GM04503 (cell line): ENCODE measurements around the gene NR2F1-AS1.
"Not testable (repeated sequence)": the region's sequence is repeated elsewhere in the genome, so short reads cannot be mapped to it uniquely, and the experiment has no call there.

Experiments
- DNase-seq: peaks from one replicate; pipeline ENCODE4 v3.0.0-alpha.2; 2012; ENCODE audit warnings: low read depth

NR2F1-AS1 gene

DNA sequence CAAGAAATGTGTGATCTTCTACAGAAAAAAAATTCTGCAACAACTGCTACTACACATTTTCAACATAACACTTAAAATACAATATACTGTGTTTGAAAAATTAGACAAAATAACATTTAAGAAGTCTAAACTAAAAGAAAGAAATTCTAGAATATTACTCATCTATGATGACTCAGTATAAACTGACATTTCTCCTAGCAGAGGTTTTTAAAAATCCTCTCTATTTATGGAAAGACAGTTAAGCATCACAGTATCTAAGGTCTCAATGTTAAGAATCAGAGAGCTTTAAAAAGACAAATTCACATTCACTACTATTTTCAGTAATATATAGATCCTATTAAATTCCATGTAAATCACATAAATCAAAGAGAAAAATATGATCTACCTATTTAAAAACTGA lies 61.3 kb downstream of the NR2F1-AS1 start:
- DNase-seq = no peak

DNA sequence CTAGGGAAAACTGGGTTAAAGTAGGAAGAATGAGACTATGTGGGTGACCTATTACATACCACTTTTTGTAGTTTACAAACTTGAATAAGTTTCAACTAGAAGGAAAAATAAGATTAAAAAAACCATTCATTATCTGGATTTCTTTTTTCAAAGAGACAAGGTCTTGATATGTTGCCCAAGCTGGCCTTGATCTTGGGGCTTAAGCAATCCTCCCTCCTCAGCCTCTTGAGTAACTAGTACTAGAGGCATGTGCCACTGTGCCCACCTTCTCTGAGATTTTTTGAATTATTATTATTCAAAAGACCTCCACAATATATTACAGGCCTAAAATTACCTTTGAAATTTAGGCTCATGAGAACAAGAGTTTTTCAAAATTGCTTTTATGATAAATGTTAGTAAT lies 63.2 kb downstream of the NR2F1-AS1 start:
- DNase-seq = no peak

DNA sequence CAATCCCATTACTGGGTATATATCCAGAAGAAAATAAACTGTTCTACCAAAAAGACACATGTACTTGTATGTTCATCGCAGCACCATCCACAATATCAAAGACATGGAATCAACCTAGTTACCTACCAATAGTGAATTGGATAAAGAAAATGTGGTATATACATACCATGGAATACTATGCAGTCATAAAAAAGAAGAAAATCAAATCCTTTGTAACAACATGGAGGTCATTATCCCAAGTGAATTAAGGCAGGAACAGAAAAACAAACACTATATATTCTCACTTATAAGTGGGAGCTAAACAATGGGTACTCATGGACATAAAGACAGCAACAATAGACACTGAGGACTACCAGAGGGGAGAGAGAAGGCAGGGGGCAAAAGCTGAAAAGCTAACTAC lies 67.7 kb downstream of the NR2F1-AS1 start:
- no peak for DNase-seq

DNA sequence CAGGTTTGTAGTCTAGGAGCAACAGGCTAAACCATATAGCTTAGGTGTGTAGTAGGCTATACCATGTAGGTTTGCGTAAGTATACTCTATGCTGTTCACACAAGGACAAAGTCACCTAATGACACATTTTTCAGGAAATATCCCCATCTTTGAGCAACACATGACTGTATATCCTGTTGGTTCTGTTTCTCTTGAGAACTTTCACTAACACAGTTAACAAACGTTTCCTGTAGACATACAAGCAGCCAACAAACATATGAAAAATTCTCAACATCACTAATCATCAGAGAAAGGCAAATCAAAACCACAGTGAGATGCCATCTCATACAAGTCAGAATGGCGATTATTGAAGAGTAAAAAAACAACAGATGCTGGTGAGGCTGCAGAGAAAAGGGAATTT lies 68.2 kb downstream of the NR2F1-AS1 start:
- peak; percentile 88 for DNase-seq

DNA sequence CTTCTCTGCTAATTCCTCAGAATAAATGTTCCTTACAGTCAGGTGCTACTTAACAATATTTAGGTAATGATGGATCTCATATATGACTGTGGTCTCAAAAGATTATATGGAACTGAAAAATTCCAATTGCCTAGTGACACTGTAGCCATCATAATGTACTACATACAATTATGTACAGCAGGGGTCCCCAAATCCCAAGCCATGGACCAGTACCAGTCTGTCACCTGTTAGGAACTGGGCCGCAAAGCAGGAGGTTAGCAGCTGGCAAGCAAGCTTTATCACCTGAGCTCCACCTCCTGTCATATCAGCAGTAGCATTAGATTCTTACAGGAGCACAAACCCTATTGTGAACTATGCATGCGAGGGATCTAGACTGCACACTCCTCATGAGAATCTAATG lies 69.6 kb downstream of the NR2F1-AS1 start:
- DNase-seq = no peak

DNA sequence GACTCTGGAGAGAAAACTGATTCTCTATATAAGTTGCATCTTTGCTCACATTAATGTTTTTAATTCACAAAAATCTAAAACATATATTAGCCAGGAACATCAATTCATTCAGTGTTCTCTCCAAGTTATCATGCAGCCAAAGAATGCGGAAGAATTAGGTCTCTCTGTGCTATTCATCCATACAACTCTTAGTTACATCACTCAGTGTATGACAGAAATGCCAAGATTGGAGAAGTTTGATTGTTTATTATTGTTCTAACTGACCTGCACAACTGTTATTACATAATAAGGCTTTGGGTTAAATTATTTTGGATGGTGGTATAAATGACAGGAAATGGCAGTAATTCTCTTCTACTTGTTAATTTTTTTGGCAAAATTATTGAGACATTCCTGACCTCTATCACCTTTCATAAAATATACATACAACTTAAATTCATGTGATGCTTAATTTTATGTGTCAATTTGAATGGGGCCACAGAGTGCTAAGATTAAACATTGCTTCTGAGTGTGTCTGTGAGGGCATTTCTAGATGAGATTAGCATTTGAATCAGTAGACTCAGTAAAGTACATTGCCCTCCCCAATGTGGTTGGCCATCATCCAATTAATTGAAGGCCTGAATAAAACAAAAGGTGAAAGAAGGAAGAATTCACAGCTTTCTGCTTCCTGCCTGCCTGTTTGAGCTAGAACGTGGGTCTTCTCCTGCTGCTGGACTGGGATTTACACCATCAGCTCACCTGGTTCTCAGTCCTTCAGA lies 70.2 kb downstream of the NR2F1-AS1 start:
- DNase-seq = no peak

DNA sequence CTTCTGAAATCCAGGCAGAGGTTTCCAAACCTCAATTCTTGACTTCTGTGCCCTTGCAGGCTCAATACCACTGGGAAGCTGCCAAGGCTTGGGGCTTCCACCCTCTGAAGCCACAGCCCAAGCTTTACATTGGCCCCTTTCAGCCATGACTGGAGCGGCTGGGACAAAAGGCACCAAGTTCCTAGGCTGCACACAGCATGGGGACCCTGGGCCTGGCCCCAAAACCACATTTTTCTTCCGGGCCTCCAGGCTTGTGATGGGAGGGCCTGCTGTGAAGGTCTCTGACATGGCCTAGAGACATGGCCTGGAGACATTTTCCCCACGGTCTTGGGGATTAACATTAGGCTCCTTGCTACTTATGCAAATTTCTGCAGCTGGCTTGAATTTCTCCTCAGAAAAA lies 75.5 kb downstream of the NR2F1-AS1 start:
- DNase-seq = not testable (repeated sequence)

DNA sequence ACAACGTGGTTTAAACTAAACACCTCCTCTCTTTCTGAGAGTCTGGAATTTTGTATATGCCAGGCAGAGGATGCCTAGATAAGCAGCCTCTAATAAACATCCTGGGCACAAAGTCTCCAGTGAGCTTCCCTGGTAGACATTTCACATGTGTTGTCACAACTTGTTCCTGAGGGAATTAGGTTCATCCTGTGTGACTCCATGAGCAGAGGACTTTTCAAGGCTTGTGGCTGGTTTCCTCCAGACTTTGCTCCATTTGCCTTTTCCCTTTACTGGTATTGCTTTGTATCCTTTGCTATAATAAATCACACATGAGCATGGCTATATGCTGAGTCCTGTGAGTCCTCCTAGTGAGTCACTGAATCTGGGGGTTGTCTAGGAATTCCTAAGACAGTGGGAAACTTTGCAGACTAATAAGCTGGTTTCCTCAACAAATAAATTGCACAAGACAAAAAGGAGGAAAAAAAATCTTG lies 77.4 kb downstream of the NR2F1-AS1 start:
- DNase-seq = peak; percentile 91

DNA sequence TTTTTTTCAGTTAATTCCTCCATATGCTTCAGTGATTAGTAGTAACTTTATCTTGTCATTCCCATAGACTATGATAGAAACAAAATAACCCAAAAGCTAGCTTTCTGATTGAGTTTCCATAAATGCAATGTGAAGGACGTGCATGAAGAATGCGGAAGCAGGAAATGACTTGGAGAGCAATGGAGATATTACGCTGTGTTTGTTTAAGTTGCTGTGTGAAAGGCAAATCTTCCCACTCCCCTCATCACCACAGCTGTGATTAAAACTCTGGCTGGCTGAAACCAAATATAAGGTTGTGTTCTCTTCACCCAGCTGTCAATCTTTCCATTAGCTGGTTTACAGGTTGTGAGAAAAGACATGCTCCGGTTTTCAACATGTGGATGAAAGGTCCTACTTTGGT lies 83.9 kb downstream of the NR2F1-AS1 start:
- no peak for DNase-seq

DNA sequence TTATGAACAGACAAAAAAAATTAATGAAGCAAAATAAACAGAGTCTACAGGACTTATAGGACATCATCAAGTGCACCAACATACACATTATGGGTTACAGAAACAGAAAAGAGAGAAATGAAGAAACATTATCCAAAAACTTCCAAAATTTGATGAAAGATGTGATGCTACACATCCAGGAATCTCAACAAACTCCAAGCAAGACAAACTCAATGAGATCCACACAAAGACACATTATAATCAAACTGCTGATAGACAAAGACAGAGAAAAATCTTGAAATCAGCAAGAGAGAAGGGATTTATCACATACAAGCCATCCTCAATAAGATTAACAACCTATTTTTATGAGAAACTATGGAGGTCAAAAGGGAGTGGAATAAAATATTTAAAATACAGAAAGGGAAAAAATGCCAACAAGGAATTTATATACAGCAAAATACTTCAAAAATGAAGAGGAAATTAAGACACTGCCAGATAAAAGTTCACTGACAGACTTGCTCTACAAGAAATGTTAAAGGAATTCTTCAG lies 101.0 kb downstream of the NR2F1-AS1 start:
- DNase-seq = no peak

DNA sequence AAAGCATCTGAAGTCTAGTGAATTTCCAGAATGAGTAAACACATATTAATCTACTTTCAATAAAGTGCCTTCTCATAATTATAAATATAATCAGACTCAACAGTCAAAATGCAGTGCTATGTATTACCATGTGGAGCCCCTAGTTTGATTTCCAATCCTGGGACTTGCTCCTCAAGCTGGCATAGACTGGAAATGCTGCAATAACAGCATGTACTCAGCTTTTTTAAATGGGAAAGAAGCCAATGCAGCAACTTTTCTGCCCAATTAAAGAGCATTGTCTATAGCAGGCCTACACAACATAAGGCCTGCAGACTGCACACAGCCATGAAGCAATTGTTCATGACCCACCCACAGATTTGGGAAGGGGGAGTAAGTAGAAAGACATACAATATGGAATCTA lies 103.2 kb downstream of the NR2F1-AS1 start:
- DNase-seq = no peak

DNA sequence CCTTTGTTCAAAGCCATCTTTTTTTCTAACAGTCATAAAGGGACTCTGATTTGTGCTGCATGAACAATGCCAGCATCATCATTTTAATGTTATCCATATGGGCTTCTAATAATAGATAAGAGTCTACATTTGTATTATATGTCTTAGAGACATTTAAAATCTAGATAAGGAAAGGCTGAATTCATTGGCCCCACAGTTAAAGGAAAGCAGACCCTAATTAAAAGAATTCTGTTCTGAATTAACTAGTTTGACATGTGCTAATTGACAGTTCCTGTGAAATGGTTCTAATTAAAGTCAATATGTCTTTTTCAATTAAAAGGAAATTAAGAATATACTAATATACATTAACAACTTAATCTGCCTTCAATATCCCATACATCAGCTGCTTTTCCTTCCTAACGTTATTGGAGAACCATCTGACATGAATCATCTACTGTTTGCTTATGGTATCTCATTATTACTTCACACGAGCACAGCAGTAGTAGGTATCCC lies 104.7 kb downstream of the NR2F1-AS1 start:
- no peak for DNase-seq

DNA sequence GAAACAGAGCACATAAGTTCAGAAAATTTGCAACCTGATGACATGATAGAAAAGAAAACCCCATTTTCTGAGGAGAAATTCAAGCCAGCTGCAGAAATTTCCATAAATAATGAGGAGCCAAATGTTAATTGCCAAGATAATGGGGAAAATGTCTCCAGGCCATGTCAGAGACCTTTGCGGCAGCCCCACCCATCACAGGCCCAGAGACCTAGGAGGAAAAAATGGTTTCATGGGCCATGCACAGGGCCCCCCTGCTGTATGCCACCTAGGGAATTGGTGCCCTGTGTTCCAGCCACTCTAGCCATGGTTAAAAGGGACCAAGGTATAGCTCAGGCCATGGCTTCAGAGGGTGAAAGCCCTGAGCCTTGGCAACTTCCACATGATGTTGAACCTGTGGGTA lies 118.1 kb downstream of the NR2F1-AS1 start:
- DNase-seq = no peak

DNA sequence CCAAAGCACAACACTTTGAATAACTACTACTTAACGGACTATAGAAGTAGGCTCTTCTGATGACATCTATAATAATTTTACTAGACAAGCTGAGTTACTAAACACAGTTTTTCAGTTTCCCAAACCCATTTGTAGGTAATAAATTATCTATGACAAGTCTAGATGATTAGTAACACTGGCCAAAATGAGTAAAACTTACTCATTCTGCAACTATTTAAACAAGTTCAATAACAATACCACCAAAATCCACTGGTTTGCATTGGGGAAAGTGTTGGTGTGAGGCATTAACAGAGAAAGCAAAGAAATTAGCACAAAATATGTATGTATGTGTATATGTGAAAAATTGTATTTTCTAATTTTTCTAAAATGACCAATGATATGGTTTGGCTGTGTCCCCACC lies 119.3 kb downstream of the NR2F1-AS1 start:
- peak; percentile 33 for DNase-seq

DNA sequence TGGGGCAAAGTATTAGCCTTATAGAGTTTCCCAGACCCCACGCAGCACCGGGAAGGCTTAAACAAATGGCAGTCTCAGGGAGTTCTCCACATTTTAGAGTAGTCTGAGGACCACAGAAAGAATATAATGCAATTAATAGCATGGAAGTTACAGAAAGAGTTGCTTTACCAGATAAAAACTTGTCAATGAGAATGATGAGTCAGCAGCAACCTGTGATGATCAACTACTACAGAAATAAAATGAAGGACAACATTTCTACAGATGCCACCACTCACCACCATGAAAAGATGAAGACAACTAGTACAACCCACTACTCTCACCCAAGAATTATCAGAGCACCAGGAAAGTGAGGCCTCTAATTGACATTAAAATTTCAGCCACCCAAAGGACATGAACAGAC lies 120.7 kb downstream of the NR2F1-AS1 start:
- no peak for DNase-seq

DNA sequence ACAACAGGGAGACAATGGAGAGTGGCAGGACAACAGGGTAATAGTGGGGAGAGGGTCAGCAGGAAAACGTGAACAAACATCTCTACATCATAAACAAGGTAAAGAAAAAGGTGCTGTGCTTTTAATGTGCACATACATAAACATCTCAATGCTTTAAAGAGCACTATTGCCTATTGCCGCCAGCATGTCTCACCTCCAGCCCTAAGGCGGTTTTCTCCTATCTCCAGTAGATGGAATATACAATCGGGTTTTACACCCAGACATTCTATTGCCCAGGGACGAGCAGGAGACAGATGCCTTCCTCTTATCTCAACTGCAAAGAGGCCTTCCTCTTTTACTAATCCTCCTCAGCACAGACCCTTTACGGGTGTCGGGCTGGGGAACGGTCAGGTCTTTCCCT lies 124.2 kb downstream of the NR2F1-AS1 start:
- not testable (repeated sequence) for DNase-seq

DNA sequence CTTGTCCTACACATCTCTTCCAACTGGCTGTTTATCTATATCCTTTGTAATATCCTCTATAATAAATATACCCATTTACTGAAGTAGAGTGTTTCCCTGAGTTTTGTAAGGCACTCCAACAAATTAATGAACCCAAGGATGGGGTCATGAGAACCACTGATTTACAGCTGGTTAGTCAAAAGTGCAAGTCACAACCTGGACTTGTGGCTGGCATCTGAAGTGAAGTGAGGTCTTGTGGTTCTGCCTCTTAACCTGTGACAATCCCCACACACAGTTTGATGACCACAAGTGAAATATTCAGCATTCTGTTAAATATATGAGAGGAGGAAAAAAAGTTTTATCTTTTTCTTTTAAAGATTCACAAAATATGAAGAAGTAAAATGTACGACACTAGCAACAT lies 126.1 kb downstream of the NR2F1-AS1 start:
- no peak for DNase-seq

DNA sequence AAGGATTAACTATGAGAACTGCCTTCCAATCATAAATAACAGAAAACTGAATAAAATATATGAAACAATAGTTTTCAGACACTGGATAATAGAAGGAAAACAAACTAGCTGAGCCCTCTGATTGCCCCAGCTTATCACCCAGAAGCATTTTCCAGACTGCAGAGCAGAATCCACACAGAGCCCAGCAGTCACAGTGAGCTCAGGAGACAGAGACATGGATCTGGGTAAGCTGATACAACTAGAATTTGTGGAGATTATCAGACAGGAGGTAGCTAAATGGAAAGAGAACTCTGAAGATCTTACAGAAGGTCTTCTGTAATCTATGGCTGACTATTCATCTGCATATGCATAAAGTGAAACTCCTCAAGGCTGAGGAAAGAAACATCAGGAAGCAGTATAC lies 128.8 kb downstream of the NR2F1-AS1 start:
- no peak for DNase-seq

DNA sequence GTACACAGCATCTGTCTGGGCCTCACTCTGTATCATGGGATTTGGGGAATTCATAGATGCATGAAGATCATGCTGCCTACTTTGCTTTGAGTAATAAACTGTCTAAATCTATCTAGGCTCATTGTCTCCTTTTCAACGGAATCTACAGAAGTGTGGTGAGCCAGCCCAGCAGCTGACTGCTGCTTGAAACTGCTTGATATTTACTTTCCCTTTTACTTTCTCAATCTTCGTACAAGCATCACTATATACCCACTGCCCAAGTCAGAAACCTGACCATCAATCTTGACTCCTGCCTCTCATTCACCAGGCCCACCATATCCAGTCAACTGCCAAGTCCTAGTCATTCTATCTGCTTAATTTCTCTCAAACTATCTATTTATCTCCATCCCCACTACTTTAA lies 142.9 kb downstream of the NR2F1-AS1 start:
- DNase-seq = no peak

DNA sequence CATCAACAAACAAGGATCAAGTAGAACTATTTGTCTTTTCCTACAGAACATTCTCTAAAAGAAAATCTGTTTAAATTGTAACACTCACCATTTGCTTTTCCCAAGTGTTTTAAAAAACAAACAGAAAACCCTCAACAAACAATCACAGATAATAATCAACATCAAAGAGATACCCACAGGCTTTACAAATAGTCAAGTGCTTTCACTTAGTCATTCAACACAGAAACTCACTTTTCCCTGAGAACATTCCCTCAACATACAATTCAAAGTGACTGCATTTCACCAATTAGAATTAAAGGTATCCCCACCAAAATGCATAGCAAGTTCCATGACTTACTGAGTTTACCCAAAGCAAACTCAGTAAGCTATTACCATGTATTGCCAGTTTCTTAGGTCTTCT lies 144.9 kb downstream of the NR2F1-AS1 start:
- no peak for DNase-seq

DNA sequence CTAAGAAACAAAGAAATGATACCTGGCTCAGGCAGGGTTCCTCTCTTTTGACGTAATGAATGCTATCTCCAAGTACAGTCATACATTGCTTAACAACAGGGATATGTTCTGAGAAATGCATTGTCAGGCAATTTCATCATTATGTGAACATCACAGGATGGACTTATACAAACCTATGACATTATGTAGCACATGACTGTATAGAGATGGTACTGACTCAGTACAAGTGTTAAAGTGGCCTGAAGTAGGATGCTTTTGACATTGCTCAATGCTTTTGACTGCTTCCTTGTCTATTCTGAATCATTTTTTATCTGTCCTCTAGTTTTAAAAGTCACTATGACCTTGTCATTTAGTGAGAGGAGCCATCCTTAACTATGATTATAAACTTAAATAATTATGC lies 147.6 kb downstream of the NR2F1-AS1 start:
- DNase-seq = peak; percentile 16

DNA sequence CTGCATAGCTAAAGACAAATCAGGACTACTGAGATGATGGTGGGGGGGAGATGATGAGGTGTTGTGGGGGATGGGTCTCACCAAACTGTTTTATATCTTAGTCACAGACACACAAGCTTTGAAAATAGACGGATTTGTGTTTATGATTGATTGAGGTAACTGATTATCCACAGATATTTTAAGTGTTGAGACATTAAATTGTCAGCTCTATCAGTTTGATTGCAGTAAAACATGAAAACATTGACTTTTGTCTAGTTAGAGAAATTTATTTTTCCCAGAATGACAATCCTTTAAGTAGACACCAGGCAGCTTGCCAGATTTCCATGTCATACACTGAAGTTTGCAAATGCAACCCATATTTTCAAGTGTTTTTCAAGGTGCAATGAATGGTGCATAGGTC lies 149.8 kb downstream of the NR2F1-AS1 start:
- DNase-seq = no peak

DNA sequence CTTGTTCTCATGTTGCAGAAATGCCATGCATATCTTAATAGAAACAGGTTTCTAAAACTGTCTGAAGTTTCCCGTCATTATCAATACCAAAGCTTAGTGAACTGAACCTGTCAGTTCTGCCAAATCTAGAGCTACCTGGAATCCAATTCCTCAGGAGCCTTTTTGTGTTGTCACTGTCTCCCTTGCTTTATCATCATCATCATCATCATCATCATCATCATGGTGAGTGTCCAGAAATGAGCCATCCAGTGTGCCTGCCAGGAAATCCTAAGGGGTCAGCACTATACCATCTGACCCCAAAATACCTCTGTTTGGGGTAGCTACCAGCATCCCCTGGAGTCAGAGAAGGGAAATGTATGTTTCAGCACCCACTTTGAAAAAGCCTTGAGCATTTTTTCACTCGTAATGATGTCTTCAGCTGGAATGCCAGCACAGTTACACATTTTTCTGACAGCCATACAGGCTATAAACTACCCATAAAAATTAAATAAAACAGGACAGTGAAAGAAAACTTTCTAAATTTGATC lies 150.3 kb downstream of the NR2F1-AS1 start:
- no peak for DNase-seq

DNA sequence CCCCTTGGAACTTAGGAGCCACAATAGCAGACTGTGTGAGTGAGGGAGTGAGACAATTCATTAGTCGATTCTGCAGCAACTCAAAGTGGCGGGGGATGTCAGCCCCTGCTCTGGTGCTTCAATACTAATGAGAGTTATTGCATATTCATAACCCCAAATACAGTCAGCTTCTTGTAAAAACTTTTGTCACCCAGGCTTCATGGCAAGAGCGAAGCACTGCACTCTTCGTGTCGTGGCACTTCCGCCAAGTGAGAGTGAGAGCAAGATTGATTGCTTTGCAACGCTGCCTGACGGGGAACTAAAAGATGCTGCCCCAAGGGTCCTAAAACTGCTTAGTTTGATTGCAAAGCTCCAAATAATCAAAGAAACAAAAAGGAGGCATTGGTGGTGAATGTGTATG lies 150.9 kb downstream of the NR2F1-AS1 start:
- DNase-seq = no peak
